CD4-positive, alpha-beta memory T cell (primary cell): Measurements from ENCODE around the gene PDCL3. TPM values are rescaled to one million over a fixed set of nuclear protein-coding genes. Genes with fewer than 3 reads are reported as not detected.

ENCODE experiments used
- CTCF ChIA-PET: fragments of 350-600 bp; sonication (Branson Sonifier 250); formaldehyde crosslinking; loops from one replicate; lab custom pipeline; 2021; ENCODE audit warnings: inconsistent platforms; ENCODE audit not compliant: partially characterized antibody; lab: Charles Lee
- POLR2A ChIA-PET: fragments of 350-600 bp; sonication (Branson Sonifier 250); formaldehyde crosslinking; loops from one replicate; lab custom pipeline; 2021; ENCODE audit not compliant: partially characterized antibody; lab: Charles Lee
- DNase-seq, 5 donors: peaks; one replicate each; pipeline versions ENCODE4 v3.0.0 to v3.0.0-alpha.2; 2020 to 2022; ENCODE audit warnings: mixed read lengths in 1 of 5
- H3K27ac ChIP-seq: one replicate; pipeline ENCODE4 v1.7.0; 2013; ENCODE audit warnings: low read depth, low read length
- H3K27me3 ChIP-seq: 2 replicates; pipeline ENCODE4 v1.7.0; 2013; ENCODE audit warnings: mild to moderate bottlenecking, low read length, moderate library complexity; ENCODE audit not compliant: insufficient read depth
- H3K36me3 ChIP-seq: 2 replicates; pipeline ENCODE4 v1.7.0; 2013; ENCODE audit warnings: mild to moderate bottlenecking, low read length, moderate library complexity; ENCODE audit not compliant: insufficient read depth
- H3K4me1 ChIP-seq: 2 replicates; pipeline ENCODE4 v1.7.0; 2013; ENCODE audit warnings: mild to moderate bottlenecking, low read length, moderate library complexity; ENCODE audit not compliant: insufficient read depth
- H3K4me3 ChIP-seq, 2 donors: one replicate each; pipeline ENCODE4 v1.7.0; 2013; ENCODE audit warnings: low read length in 2 of 2, mild to moderate bottlenecking in 1 of 2
- H3K9me3 ChIP-seq, 2 donors: one replicate each; pipeline ENCODE4 v1.7.0; 2013; ENCODE audit warnings: low read length in 2 of 2, control low read depth in 1 of 2; ENCODE audit not compliant: control insufficient read depth in 1 of 2
- H3K27ac Mint-ChIP-seq, 7 donors: one replicate each; pipeline ENCODE4 v1.8.0; 2020 to 2021; ENCODE audit warnings: mixed read lengths in 7 of 7, mild to moderate bottlenecking in 6 of 7, inconsistent platforms in 3 of 7, moderate library complexity in 3 of 7
- H3K27me3 Mint-ChIP-seq, 2 donors: one replicate each; pipeline ENCODE4 v1.8.0; 2020 to 2021; ENCODE audit warnings: mixed read lengths in 2 of 2
- H3K36me3 Mint-ChIP-seq, 2 donors: one replicate each; pipeline ENCODE4 v1.8.0; 2020 to 2021; ENCODE audit warnings: mixed read lengths in 2 of 2, inconsistent platforms in 1 of 2, mild to moderate bottlenecking in 1 of 2
- H3K4me1 Mint-ChIP-seq, 4 donors: one replicate each; pipeline ENCODE4 v1.8.0; 2020 to 2021; ENCODE audit warnings: mixed read lengths in 4 of 4, mild to moderate bottlenecking in 1 of 4
- H3K4me3 Mint-ChIP-seq, 8 donors: one replicate each; pipeline ENCODE4 v1.8.0; 2020 to 2021; ENCODE audit warnings: mixed read lengths in 8 of 8, mild to moderate bottlenecking in 7 of 8, moderate library complexity in 6 of 8, inconsistent platforms in 3 of 8
- H3K9me3 Mint-ChIP-seq, 8 donors: one replicate each; pipeline ENCODE4 v1.8.0; 2020 to 2021; ENCODE audit warnings: mixed read lengths in 8 of 8, mild to moderate bottlenecking in 5 of 8, inconsistent platforms in 3 of 8, moderate library complexity in 1 of 8
- intact Hi-C: fragments of 100-400 bp; cut with micrococcal nuclease; formaldehyde crosslinking; loops from one replicate; pipeline ENCODE4 v1.15.1; 2023
- polyA plus RNA-seq, 2 donors: library from polyadenylated mRNA; unstranded; fragments of 300-500 nt; fragmentation: Illumina TruSeq; gene quantifications; one replicate each; pipeline ENCODE4 v1.2.3, GENCODE V29; 2021
- total RNA-seq, 2 experiments: library from RNA; stranded (reverse); gene quantifications; one replicate each; pipeline ENCODE4 v1.2.3, GENCODE V29; 2021

Gene PDCL3
- total and polyA plus RNA-seq, 4 experiments from 2014 or later = 16.6 to 73.6 (median 37.3) TPM

DNA sequence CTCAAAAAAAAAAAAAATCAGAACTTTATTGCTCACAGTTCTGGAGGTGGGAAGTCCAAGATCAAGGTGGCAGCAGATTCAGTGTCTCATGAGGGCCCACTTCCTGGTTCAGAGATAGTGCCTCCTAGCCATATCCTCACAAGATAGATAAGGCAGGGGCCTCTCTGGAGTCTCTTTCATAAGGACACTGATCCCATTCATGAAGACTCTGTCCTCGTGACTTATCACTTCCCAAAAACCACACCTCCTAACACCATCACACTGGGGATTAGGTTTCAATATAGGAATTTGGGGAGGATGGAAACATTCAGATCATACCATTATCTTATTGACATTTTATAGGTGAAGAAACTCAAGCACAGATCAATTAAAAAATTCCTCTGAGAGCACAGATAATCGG is 61.1 kb downstream of the PDCL3 start:
- intact Hi-C loops = no loop called here
- H3K9me3 Mint-ChIP-seq = peaks cover 0 to 10% (median 0%) of the 10 kb centered on the region in 8 donors
- no peak overlapping the region for H3K27ac Mint-ChIP-seq
- Histone ChIP-seq H3K4me3 (no peak overlapping the region), H3K9me3 (no peaks in the 10 kb centered on the region), H3K27me3 (no peaks in the 10 kb centered on the region), H3K27ac (no peak overlapping the region), H3K4me1 (peaks cover 9% of the 10 kb centered on the region), H3K36me3 (no peaks in the 10 kb centered on the region)
- H3K36me3 Mint-ChIP-seq = no peaks in the 10 kb centered on the region
- peaks cover 7 to 15% (median 11%) of the 10 kb centered on the region in 4 donors for H3K4me1 Mint-ChIP-seq
- no peak for DNase-seq
- H3K27me3 Mint-ChIP-seq = peaks cover 5 to 7% of the 10 kb centered on the region in 2 donors
- POLR2A ChIA-PET = no interaction called here
- H3K4me3 Mint-ChIP-seq = no peak overlapping the region
- CTCF ChIA-PET = interaction anchor here (5.6 kb wide), 1 partner anchor 14 kb away, joined by 27 read pairs; no protein-coding TSS in a partner anchor

DNA sequence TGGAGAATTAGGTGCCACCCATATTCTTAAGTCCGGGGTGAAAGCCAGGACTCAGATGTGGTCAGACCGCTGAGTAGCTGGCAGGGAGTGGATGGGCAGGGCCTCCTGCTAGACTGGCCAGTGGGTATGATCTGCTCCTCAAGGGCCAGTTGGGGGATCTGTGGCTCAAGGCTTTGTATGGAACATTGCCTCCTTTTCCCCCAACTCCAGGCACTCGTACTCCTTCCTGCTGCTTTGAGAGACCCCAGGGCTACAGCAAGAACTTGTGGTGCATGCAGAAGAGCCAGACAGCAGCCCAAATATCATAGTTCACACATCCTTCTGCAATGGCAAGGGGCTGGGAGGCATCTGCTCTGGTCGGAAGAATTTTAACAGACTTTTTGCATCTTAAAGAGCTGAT is 61.7 kb downstream of the PDCL3 start:
- Mint-ChIP-seq H3K27ac (peak overlapping the region in 1 of 7 donors; percentile 30), H3K4me1 (peaks cover 7 to 15% (median 11%) of the 10 kb centered on the region in 4 donors), H3K9me3 (peaks cover 0 to 10% (median 0%) of the 10 kb centered on the region in 8 donors), H3K36me3 (no peaks in the 10 kb centered on the region), H3K27me3 (peaks cover 4% of the 10 kb centered on the region in 2 donors), H3K4me3 (no peak overlapping the region)
- Histone ChIP-seq H3K9me3 (no peaks in the 10 kb centered on the region), H3K27ac (no peak overlapping the region), H3K4me3 (no peak overlapping the region), H3K36me3 (no peaks in the 10 kb centered on the region), H3K4me1 (peaks cover 9% of the 10 kb centered on the region), H3K27me3 (no peaks in the 10 kb centered on the region)
- intact Hi-C loops = no loop called here
- DNase-seq = no peak
- ChIA-PET CTCF (interaction anchor here (5.6 kb wide), 1 partner anchor 14 kb away, joined by 27 read pairs; no protein-coding TSS in a partner anchor), POLR2A (no interaction called here)

DNA sequence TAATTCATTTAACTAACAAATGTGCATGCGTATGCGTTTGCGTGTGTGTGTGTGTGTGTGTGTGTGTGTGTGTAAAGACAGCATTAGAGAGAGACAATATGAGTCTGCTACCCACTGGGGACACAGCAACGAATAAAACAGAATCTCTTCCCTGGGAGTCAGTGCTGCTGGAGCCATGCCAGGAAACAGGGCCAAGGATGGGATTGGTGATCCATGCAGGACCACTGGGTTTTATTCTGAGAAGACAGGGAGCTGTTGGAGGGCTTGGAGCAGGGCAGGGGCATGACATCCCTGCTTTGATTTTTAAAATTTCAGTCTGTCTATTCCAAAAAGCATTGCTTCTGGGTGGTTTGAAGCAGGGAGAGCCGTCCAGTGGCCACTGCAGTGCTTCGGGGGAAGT is 62.9 kb downstream of the PDCL3 start:
- H3K4me3 Mint-ChIP-seq = peak overlapping the region in 1 of 8 donors; percentile 15
- no peak overlapping the region for H3K27ac Mint-ChIP-seq
- no peak for DNase-seq
- Histone ChIP-seq H3K36me3 (no peaks in the 10 kb centered on the region), H3K4me3 (no peak overlapping the region), H3K9me3 (no peaks in the 10 kb centered on the region), H3K4me1 (peaks cover 18% of the 10 kb centered on the region), H3K27me3 (no peaks in the 10 kb centered on the region), H3K27ac (no peak overlapping the region)
- peaks cover 0 to 10% (median 0%) of the 10 kb centered on the region in 8 donors for H3K9me3 Mint-ChIP-seq
- H3K27me3 Mint-ChIP-seq = peaks cover 1 to 3% of the 10 kb centered on the region in 2 donors
- no peaks in the 10 kb centered on the region for H3K36me3 Mint-ChIP-seq
- CTCF ChIA-PET = interaction anchor here (0.6 to 1.4 kb wide), 2 partner anchors 16 to 90 kb away, joined by 3 to 6 read pairs; no protein-coding TSS in a partner anchor
- intact Hi-C loops = no loop called here
- POLR2A ChIA-PET = no interaction called here
- H3K4me1 Mint-ChIP-seq = peaks cover 17 to 27% (median 20%) of the 10 kb centered on the region in 4 donors

Other genes with a start within 250 kb of the PDCL3 start
- under 1 TPM; 0.03 to 0.06 TPM for gene LONRF2, start 240.5 kb upstream of the PDCL3 start, total RNA-seq
- gene LONRF2, start 240.5 kb upstream of the PDCL3 start, polyA plus RNA-seq = under 1 TPM in 1 of 2 donors, not detected in 1; 0.29 TPM
- gene CHST10, start 145.3 kb upstream of the PDCL3 start, total RNA-seq = 1 to 10 TPM; 1.4 to 1.7 TPM
- gene CHST10, start 145.3 kb upstream of the PDCL3 start, polyA plus RNA-seq = under 1 TPM; 0.24 to 0.98 TPM
- not detected for gene NMS, start 92.5 kb upstream of the PDCL3 start, total RNA-seq
- gene NMS, start 92.5 kb upstream of the PDCL3 start, polyA plus RNA-seq = not detected